ENCODE results near the gene DPP4. TPM values are rescaled to one million over a fixed set of nuclear protein-coding genes. Genes with fewer than 3 reads are reported as not detected.

DPP4 gene
- total RNA-seq, 4 donors from 2014 or later = 1.6 to 5.3 (median 3.8) TPM

GRCh38 chr2:162106146-162106551, 32.1 kb upstream of the DPP4 start:
- Histone ChIP-seq H3K4me1 (no peaks in the 10 kb centered on the region), H3K36me3 (no peaks in the 10 kb centered on the region), H3K9me3 (no peaks in the 10 kb centered on the region), H3K27ac (no peak overlapping the region), H3K27me3 (no peaks in the 10 kb centered on the region), H3K4me3 (no peak overlapping the region)
- WGBS = 66% methylated on average over 3 of the region's 3 CpGs
- DNase-seq (ENCODE audit: low spot score in 2 of 2) = no peak
- TF ChIP-seq POLR2AphosphoS5 (IDR thresholded peaks at IDR 0.05) (no peak), POLR2A (IDR thresholded peaks at IDR 0.05) (no peak), CTCF (IDR thresholded peaks at IDR 0.05) (no peak), EP300 (IDR thresholded peaks at IDR 0.05) (no peak)

GRCh38 chr2:162103443-162104009, 29.5 kb upstream of the DPP4 start:
- H3K4me3 ChIP-seq = no peak overlapping the region
- no peaks in the 10 kb centered on the region for H3K36me3 ChIP-seq
- no peaks in the 10 kb centered on the region for H3K9me3 ChIP-seq
- DNase-seq (ENCODE audit: low spot score in 2 of 2) = no peak
- H3K4me1 ChIP-seq = no peaks in the 10 kb centered on the region
- no peaks in the 10 kb centered on the region for H3K27me3 ChIP-seq
- no peak overlapping the region for H3K27ac ChIP-seq
- WGBS = 64% methylated on average over 3 of the region's 3 CpGs
- TF ChIP-seq POLR2AphosphoS5 (IDR thresholded peaks at IDR 0.05) (no peak), CTCF (IDR thresholded peaks at IDR 0.05) (no peak), EP300 (IDR thresholded peaks at IDR 0.05) (no peak), POLR2A (IDR thresholded peaks at IDR 0.05) (no peak)

GRCh38 chr2:162100579-162100978, 26.6 kb upstream of the DPP4 start:
- H3K9me3 ChIP-seq = no peaks in the 10 kb centered on the region
- 78% methylated on average over 1 of the region's 1 CpG for WGBS
- no peaks in the 10 kb centered on the region for H3K27me3 ChIP-seq
- H3K4me3 ChIP-seq = no peak overlapping the region
- H3K4me1 ChIP-seq = no peaks in the 10 kb centered on the region
- no peak overlapping the region for H3K27ac ChIP-seq
- DNase-seq (ENCODE audit: low spot score in 2 of 2) = no peak
- H3K36me3 ChIP-seq = no peaks in the 10 kb centered on the region
- TF ChIP-seq EP300 (IDR thresholded peaks at IDR 0.05) = no peak
- TF ChIP-seq POLR2A (IDR thresholded peaks at IDR 0.05) = no peak
- TF ChIP-seq POLR2AphosphoS5 (IDR thresholded peaks at IDR 0.05) = no peak
- no peak for TF ChIP-seq CTCF (IDR thresholded peaks at IDR 0.05)

- TF ChIP-seq EP300 (IDR thresholded peaks at IDR 0.05) (no peak), POLR2A (IDR thresholded peaks at IDR 0.05) (no peak), POLR2AphosphoS5 (IDR thresholded peaks at IDR 0.05) (no peak), CTCF (IDR thresholded peaks at IDR 0.05) (no peak)
- H3K4me3 ChIP-seq = no peak overlapping the region
- DNase-seq (ENCODE audit: low spot score in 2 of 2) = no peak
- H3K27ac ChIP-seq = no peak overlapping the region
- no peaks in the 10 kb centered on the region for H3K4me1 ChIP-seq
- H3K9me3 ChIP-seq = no peaks in the 10 kb centered on the region
- 92% methylated on average over 5 of the region's 5 CpGs for WGBS
- H3K36me3 ChIP-seq = no peaks in the 10 kb centered on the region
- H3K27me3 ChIP-seq = no peaks in the 10 kb centered on the region
These were observed 25.8 kb upstream of the DPP4 start for GRCh38 chr2:162099836-162100235.

- Histone ChIP-seq H3K36me3 (no peaks in the 10 kb centered on the region), H3K27me3 (no peaks in the 10 kb centered on the region), H3K4me3 (no peak overlapping the region), H3K4me1 (peaks cover 42% of the 10 kb centered on the region), H3K9me3 (no peaks in the 10 kb centered on the region), H3K27ac (peak overlapping the region; percentile 53)
- peak; percentile 82 to 83 for DNase-seq (ENCODE audit: low spot score in 2 of 2)
- TF ChIP-seq POLR2AphosphoS5 (IDR thresholded peaks at IDR 0.05) = peak in 1 of 3 donors; percentile 80
- no peak for TF ChIP-seq CTCF (IDR thresholded peaks at IDR 0.05)
- WGBS = 49% methylated on average over 7 of the region's 7 CpGs
These were observed 18.9 kb upstream of the DPP4 start for GRCh38 chr2:162092658-162093556.
